ENCODE results near the gene CCDC170.

- no peak for TF ChIP-seq POLR2A (IDR thresholded peaks at IDR 0.05; ENCODE audit: low read length)
- no peak for TF ChIP-seq GATA1 (IDR thresholded peaks at IDR 0.05; ENCODE audit: low read depth, low read length)
Measured at GRCh38 chr6:151509048-151509447, 15.2 kb downstream of the CCDC170 start.
